OCI-LY1 (cell line): Measurements from ENCODE around the gene PPP1R10.

Experiments used
- EZH2 ChIP-seq: fragments of 200-600 bp; sonication (generic), shearing (Covaris generic); IDR thresholded peaks from 2 replicates; pipeline ENCODE4 v1.8.0; 2017; ENCODE audit warnings: borderline replicate concordance, mixed run types, mild to moderate bottlenecking, antibody characterized with exemption, low read length, moderate library complexity, mixed read lengths
- TF ChIP-seq, protein P1 (sequence below): fragments of 200-600 bp; sonication (generic), shearing (Covaris generic); IDR thresholded peaks from 2 replicates; pipeline ENCODE4 v1.5.1; 2017; ENCODE audit warnings: mild to moderate bottlenecking, antibody characterized with exemption, low read length, moderate library complexity, mixed read lengths

DNA sequence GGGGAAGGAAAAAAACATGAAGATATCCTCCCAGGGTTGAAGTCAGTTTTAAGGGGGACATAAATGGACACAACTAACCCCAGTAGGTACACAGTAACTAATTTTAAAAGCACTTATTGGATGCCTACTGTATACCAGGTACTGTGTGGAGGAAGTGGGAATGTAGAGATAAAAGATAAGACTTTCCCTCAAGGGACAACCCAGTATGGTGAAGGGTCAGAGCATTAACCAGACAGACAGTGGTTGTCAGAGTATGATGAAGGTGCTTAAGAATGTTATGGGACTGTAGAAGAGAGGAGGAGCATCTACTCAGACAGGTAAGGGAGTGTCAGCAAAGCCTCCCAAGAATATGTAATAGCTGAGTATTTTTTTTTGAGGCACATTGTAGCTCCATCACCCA lies 44.9 kb downstream of the PPP1R10 start:
- TF ChIP-seq, protein P1, sequence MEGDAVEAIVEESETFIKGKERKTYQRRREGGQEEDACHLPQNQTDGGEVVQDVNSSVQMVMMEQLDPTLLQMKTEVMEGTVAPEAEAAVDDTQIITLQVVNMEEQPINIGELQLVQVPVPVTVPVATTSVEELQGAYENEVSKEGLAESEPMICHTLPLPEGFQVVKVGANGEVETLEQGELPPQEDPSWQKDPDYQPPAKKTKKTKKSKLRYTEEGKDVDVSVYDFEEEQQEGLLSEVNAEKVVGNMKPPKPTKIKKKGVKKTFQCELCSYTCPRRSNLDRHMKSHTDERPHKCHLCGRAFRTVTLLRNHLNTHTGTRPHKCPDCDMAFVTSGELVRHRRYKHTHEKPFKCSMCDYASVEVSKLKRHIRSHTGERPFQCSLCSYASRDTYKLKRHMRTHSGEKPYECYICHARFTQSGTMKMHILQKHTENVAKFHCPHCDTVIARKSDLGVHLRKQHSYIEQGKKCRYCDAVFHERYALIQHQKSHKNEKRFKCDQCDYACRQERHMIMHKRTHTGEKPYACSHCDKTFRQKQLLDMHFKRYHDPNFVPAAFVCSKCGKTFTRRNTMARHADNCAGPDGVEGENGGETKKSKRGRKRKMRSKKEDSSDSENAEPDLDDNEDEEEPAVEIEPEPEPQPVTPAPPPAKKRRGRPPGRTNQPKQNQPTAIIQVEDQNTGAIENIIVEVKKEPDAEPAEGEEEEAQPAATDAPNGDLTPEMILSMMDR: no peak
- TF ChIP-seq EZH2: no peak
